ENCODE data around the gene TNFAIP8. TPM values are rescaled to one million over a fixed set of nuclear protein-coding genes. Genes with fewer than 3 reads are reported as not detected.

The TNFAIP8 gene
- total and polyA plus RNA-seq, 2 experiments from 2014 or later: 10.3 to 14.8 TPM

- in situ Hi-C loops (cut with MboI): no loop called here
- 94 to 97% methylated on average over 6 of the region's 6 CpGs for WGBS, 2 experiments (ENCODE audit: low coverage in 1 of 2, low lambda C conversion rate in 2 of 2, missing lambda C conversion rate in 2 of 2)
- no peak overlapping the region for H2AFZ ChIP-seq
- H3K4me3 ChIP-seq: no peak overlapping the region
- peaks cover 46% of the 10 kb centered on the region for H3K4me1 ChIP-seq (ENCODE audit: insufficient read depth)
- no peak overlapping the region for H3K27ac ChIP-seq
- H3K36me3 ChIP-seq (ENCODE audit: low read depth): no peaks in the 10 kb centered on the region
- no peak for DNase-seq
- no peaks in the 10 kb centered on the region for H3K9me2 ChIP-seq (ENCODE audit: insufficient read depth)
- H3K9ac ChIP-seq: no peak overlapping the region
- no peaks in the 10 kb centered on the region for H3K27me3 ChIP-seq (replicated peaks; ENCODE audit: insufficient read depth)
- peaks cover 43% of the 10 kb centered on the region for H3F3A ChIP-seq (ENCODE audit: insufficient read depth)
- no peaks in the 10 kb centered on the region for H3K9me3 ChIP-seq (ENCODE audit: low read depth)
- TF ChIP-seq EZH2 (IDR thresholded peaks at IDR 0.05; ENCODE audit: insufficient read depth, poor library complexity, severe bottlenecking) (no peak), EZH2phosphoT487 (IDR thresholded peaks at IDR 0.05; ENCODE audit: insufficient read depth, low read depth) (no peak)
- no peaks in the 10 kb centered on the region for H4K20me1 ChIP-seq (ENCODE audit: insufficient read depth)
- no peak overlapping the region for H3K4me2 ChIP-seq (ENCODE audit: unreplicated experiment)
- peaks cover 3% of the 10 kb centered on the region; the same call in 1 of the 2 replicates for H3K79me2 ChIP-seq (ENCODE audit: insufficient read depth)
Measured at GRCh38 chr5:119396030-119396664, 40.3 kb downstream of the TNFAIP8 start.

- peak overlapping the region; percentile 77 for H3K4me2 ChIP-seq (ENCODE audit: unreplicated experiment)
- no peaks in the 10 kb centered on the region for H3K27me3 ChIP-seq (replicated peaks; ENCODE audit: insufficient read depth)
- peaks cover 42% of the 10 kb centered on the region for H3F3A ChIP-seq (ENCODE audit: insufficient read depth)
- DNase-seq: peak; percentile 88
- TF ChIP-seq EZH2 (IDR thresholded peaks at IDR 0.05; ENCODE audit: insufficient read depth, poor library complexity, severe bottlenecking): no peak
- TF ChIP-seq EZH2phosphoT487 (IDR thresholded peaks at IDR 0.05; ENCODE audit: insufficient read depth, low read depth): no peak
- no peaks in the 10 kb centered on the region for H3K9me3 ChIP-seq (ENCODE audit: low read depth)
- H3K79me2 ChIP-seq (ENCODE audit: insufficient read depth): no peaks in the 10 kb centered on the region
- in situ Hi-C loops (cut with MboI): no loop called here
- H3K9ac ChIP-seq: peak overlapping the region; percentile 65
- no peaks in the 10 kb centered on the region for H3K9me2 ChIP-seq (ENCODE audit: insufficient read depth)
- 22% methylated on average over 10 of the region's 10 CpGs for WGBS, 2 experiments (ENCODE audit: low coverage in 1 of 2, low lambda C conversion rate in 2 of 2, missing lambda C conversion rate in 2 of 2)
- peak overlapping the region; percentile 57 for H3K4me3 ChIP-seq
- H2AFZ ChIP-seq: peak overlapping the region; percentile 78
- no peaks in the 10 kb centered on the region for H4K20me1 ChIP-seq (ENCODE audit: insufficient read depth)
- H3K36me3 ChIP-seq (ENCODE audit: low read depth): no peaks in the 10 kb centered on the region
- peaks cover 46% of the 10 kb centered on the region for H3K4me1 ChIP-seq (ENCODE audit: insufficient read depth)
- H3K27ac ChIP-seq: peak overlapping the region; percentile 80
Measured at GRCh38 chr5:119397518-119398380, 41.9 kb downstream of the TNFAIP8 start.

GRCh38 chr5:119398727-119399466 lies 43.1 kb downstream of the TNFAIP8 start:
- Histone ChIP-seq H3K79me2 (ENCODE audit: insufficient read depth) (no peaks in the 10 kb centered on the region), H2AFZ (peak overlapping the region; percentile 74)
- peak; percentile 71 for DNase-seq

GRCh38 chr5:119400245-119400644 lies 44.4 kb downstream of the TNFAIP8 start:
- Histone ChIP-seq H3K36me3 (ENCODE audit: low read depth) (no peaks in the 10 kb centered on the region), H3K4me3 (no peak overlapping the region), H3K9me2 (ENCODE audit: insufficient read depth) (no peaks in the 10 kb centered on the region), H3K9ac (no peak overlapping the region), H4K20me1 (ENCODE audit: insufficient read depth) (no peaks in the 10 kb centered on the region), H3K4me1 (ENCODE audit: insufficient read depth) (peaks cover 31% of the 10 kb centered on the region), H2AFZ (no peak overlapping the region), H3K79me2 (ENCODE audit: insufficient read depth) (no peaks in the 10 kb centered on the region), H3K4me2 (ENCODE audit: unreplicated experiment) (no peak overlapping the region), H3K27me3 (replicated peaks; ENCODE audit: insufficient read depth) (no peaks in the 10 kb centered on the region), H3K9me3 (ENCODE audit: low read depth) (no peaks in the 10 kb centered on the region), H3K27ac (no peak overlapping the region), H3F3A (ENCODE audit: insufficient read depth) (peaks cover 27% of the 10 kb centered on the region)
- WGBS, 2 experiments (ENCODE audit: low coverage in 1 of 2, low lambda C conversion rate in 2 of 2, missing lambda C conversion rate in 2 of 2): 73 to 77% methylated on average over 2 of the region's 2 CpGs
- DNase-seq: peak; percentile 24
- in situ Hi-C loops (cut with MboI): no loop called here
- no peak for TF ChIP-seq EZH2 (IDR thresholded peaks at IDR 0.05; ENCODE audit: insufficient read depth, poor library complexity, severe bottlenecking)
- no peak for TF ChIP-seq EZH2phosphoT487 (IDR thresholded peaks at IDR 0.05; ENCODE audit: insufficient read depth, low read depth)

More at GRCh38 chr5:119398727-119399466, 43.1 kb downstream of the TNFAIP8 start:
- H3K4me2 ChIP-seq (ENCODE audit: unreplicated experiment): peak overlapping the region; percentile 60
- in situ Hi-C loops (cut with MboI): no loop called here
- no peaks in the 10 kb centered on the region for H3K36me3 ChIP-seq (ENCODE audit: low read depth)
- H3K4me3 ChIP-seq: peak overlapping the region; percentile 19
- peak overlapping the region; percentile 42 for H3K9ac ChIP-seq
- TF ChIP-seq EZH2phosphoT487 (IDR thresholded peaks at IDR 0.05; ENCODE audit: insufficient read depth, low read depth): no peak
- TF ChIP-seq EZH2 (IDR thresholded peaks at IDR 0.05; ENCODE audit: insufficient read depth, poor library complexity, severe bottlenecking): no peak
- WGBS, 2 experiments (ENCODE audit: low coverage in 1 of 2, low lambda C conversion rate in 2 of 2, missing lambda C conversion rate in 2 of 2): 28 to 30% methylated on average over 12 of the region's 12 CpGs
- peaks cover 35% of the 10 kb centered on the region for H3K4me1 ChIP-seq (ENCODE audit: insufficient read depth)
- H3K9me2 ChIP-seq (ENCODE audit: insufficient read depth): no peaks in the 10 kb centered on the region
- no peaks in the 10 kb centered on the region for H3K9me3 ChIP-seq (ENCODE audit: low read depth)
- H3K27ac ChIP-seq: peak overlapping the region; percentile 80
- H4K20me1 ChIP-seq (ENCODE audit: insufficient read depth): no peaks in the 10 kb centered on the region
- no peaks in the 10 kb centered on the region for H3K27me3 ChIP-seq (replicated peaks; ENCODE audit: insufficient read depth)
- peaks cover 31% of the 10 kb centered on the region for H3F3A ChIP-seq (ENCODE audit: insufficient read depth)
